Thyroid gland (tissue), 4 donors: ENCODE results near the gene LRP1. TPM values are rescaled to one million over a fixed set of nuclear protein-coding genes. Genes with fewer than 3 reads are reported as not detected.

ENCODE experiments used
- DNase-seq, 2 donors: peaks; one replicate each; pipeline ENCODE4 v3.0.0-alpha.2; 2019
- H3K27ac ChIP-seq, 3 donors: fragments of 200-600 bp; sonication (generic); 1 replicate in 2 of 3; 2 replicates in 1 of 3; pipeline ENCODE4 v1.5.1; 2016 to 2019; ENCODE audit warnings: mild to moderate bottlenecking in 1 of 3, moderate library complexity in 1 of 3
- H3K27me3 ChIP-seq: fragments of 200-600 bp; sonication (generic); one replicate; pipeline ENCODE4 v1.5.1; 2019
- H3K36me3 ChIP-seq, 2 donors: fragments of 200-600 bp; sonication (generic); one replicate each; pipeline ENCODE4 v1.5.1; 2016 to 2019
- H3K4me1 ChIP-seq, 2 donors: fragments of 200-600 bp; sonication (generic); one replicate each; pipeline ENCODE4 v1.5.1; 2017 to 2019
- H3K4me3 ChIP-seq, 3 donors: fragments of 200-600 bp; sonication (generic); replicated peaks in 1 of 3; 1 replicate in 2 of 3; 2 replicates in 1 of 3; pipeline ENCODE4 v1.5.1; 2016; ENCODE audit warnings: mild to moderate bottlenecking in 1 of 3
- H3K9me3 ChIP-seq: fragments of 200-600 bp; sonication (generic); one replicate; pipeline ENCODE4 v1.5.1; 2017
- POLR2A ChIP-seq, 2 donors: fragments of 450-650 bp; IDR thresholded peaks; one replicate each; pipeline ENCODE4 v1.6.1; 2017; ENCODE audit warnings: antibody characterized with exemption in 2 of 2, mild to moderate bottlenecking in 2 of 2, moderate library complexity in 1 of 2
- WGBS, 2 donors: methylation state at CpG; one replicate each; pipeline ENCODE4 v1.1.5; 2017; 5-methylcytosine and 5-hydroxymethylcytosine counted together
- intact Hi-C: fragments of 100-400 bp; cut with DNase I; formaldehyde crosslinking; loops from one replicate; pipeline ENCODE4 v1.15.1; 2023
- total RNA-seq, 4 donors: library from RNA; depleted of rRNA; stranded (reverse); fragments of >200 nt; gene quantifications; one replicate each; pipeline ENCODE4 v1.2.3, GENCODE V29; 2016
- TF ChIP-seq, protein P1 (sequence below), 6 experiments: fragments of 200-600 bp in 3 of 6; fragments of 450-650 bp in 3 of 6; sonication (generic) in 3 of 6; IDR thresholded peaks; one replicate each; pipeline ENCODE4 v1.5.1; 2016 to 2019; ENCODE audit warnings: antibody characterized with exemption in 6 of 6, mild to moderate bottlenecking in 2 of 6, inconsistent platforms in 1 of 6, moderate library complexity in 1 of 6

LRP1 gene
- total RNA-seq, 4 donors from 2014 or later, result 98.5 to 161 (median 118) TPM

DNA sequence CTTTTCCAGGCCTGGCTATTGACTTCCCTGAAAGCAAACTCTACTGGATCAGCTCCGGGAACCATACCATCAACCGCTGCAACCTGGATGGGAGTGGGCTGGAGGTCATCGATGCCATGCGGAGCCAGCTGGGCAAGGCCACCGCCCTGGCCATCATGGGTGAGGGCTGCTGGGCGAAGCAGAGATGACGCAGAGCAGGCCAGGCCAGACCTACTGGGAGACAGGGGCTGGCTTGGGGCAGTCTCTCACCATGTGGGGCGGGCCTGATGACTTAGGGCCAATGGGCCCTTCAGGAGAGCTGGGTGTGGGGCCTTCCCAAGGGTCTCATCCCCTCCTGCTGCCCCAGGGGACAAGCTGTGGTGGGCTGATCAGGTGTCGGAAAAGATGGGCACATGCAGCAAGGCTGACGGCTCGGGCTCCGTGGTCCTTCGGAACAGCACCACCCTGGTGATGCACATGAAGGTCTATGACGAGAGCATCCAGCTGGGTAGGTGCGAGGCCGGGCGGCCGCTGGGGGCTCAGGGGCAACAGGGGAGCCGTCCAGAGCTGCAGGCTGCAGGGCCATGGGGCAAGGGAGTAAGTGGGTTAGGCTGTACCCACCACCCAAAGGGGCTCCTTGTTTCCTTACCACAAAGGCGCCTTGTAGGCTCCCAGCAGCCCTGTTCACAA is 52.2 kb downstream of the LRP1 start:
- no peak for DNase-seq
- Histone ChIP-seq H3K4me3 (no peak overlapping the region), H3K27ac (no peak overlapping the region), H3K27me3 (no peaks in the 10 kb centered on the region), H3K36me3 (peaks cover 22 to 36% of the 10 kb centered on the region in 2 donors), H3K9me3 (no peaks in the 10 kb centered on the region), H3K4me1 (no peaks in the 10 kb centered on the region)
- intact Hi-C loops, result loop anchor here (5.0 kb wide), 1 partner anchor 103 kb away; the partner anchor contains the start of gene NEMP1
- no peak for TF ChIP-seq POLR2A (IDR thresholded peaks at IDR 0.05)
- TF ChIP-seq, protein P1, sequence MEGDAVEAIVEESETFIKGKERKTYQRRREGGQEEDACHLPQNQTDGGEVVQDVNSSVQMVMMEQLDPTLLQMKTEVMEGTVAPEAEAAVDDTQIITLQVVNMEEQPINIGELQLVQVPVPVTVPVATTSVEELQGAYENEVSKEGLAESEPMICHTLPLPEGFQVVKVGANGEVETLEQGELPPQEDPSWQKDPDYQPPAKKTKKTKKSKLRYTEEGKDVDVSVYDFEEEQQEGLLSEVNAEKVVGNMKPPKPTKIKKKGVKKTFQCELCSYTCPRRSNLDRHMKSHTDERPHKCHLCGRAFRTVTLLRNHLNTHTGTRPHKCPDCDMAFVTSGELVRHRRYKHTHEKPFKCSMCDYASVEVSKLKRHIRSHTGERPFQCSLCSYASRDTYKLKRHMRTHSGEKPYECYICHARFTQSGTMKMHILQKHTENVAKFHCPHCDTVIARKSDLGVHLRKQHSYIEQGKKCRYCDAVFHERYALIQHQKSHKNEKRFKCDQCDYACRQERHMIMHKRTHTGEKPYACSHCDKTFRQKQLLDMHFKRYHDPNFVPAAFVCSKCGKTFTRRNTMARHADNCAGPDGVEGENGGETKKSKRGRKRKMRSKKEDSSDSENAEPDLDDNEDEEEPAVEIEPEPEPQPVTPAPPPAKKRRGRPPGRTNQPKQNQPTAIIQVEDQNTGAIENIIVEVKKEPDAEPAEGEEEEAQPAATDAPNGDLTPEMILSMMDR (IDR thresholded peaks at IDR 0.05), result no peak
- 91 to 95% methylated on average over 19 to 20 of the region's 20 CpGs for WGBS, 2 donors

DNA sequence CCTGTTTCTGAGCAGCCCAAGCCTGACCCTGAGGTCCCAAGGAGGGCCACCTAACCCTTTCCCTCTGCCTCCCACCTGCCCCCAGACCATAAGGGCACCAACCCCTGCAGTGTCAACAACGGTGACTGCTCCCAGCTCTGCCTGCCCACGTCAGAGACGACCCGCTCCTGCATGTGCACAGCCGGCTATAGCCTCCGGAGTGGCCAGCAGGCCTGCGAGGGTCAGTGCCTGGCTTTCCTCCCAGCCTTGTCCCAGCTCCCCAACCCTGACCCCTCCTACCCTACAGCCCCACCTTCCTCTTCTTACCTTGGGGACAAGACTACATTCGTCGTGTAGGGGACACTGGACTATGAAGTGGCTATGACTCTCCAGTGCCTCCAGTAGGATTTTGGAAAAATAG is 52.8 kb downstream of the LRP1 start:
- no peak for DNase-seq
- WGBS, 2 donors, result 70 to 93% methylated on average over 5 of the region's 9 CpGs
- Histone ChIP-seq H3K4me3 (no peak overlapping the region), H3K36me3 (peaks cover 29 to 43% of the 10 kb centered on the region in 2 donors), H3K27me3 (no peaks in the 10 kb centered on the region), H3K27ac (no peak overlapping the region), H3K4me1 (no peaks in the 10 kb centered on the region), H3K9me3 (no peaks in the 10 kb centered on the region)
- no peak for TF ChIP-seq POLR2A (IDR thresholded peaks at IDR 0.05)
- intact Hi-C loops, result loop anchor here (5.0 kb wide), 1 partner anchor 104 kb away; the partner anchor contains the start of gene NEMP1

GRCh38 chr12:57181561-57182155 is 53.4 kb downstream of the LRP1 start:
- no peak for DNase-seq
- H3K9me3 ChIP-seq, result no peaks in the 10 kb centered on the region
- no peaks in the 10 kb centered on the region for H3K27me3 ChIP-seq
- intact Hi-C loops, result loop anchor here (2.0 to 5.0 kb wide), 2 partner anchors 57 to 104 kb away; partner anchors contain the start of gene NEMP1
- H3K36me3 ChIP-seq, result peaks cover 28 to 48% of the 10 kb centered on the region in 2 donors
- H3K4me1 ChIP-seq, result no peaks in the 10 kb centered on the region
- no peak overlapping the region for H3K4me3 ChIP-seq
- TF ChIP-seq, protein P1 (IDR thresholded peaks at IDR 0.05), result no peak
- TF ChIP-seq POLR2A (IDR thresholded peaks at IDR 0.05), result no peak
- WGBS, 2 donors, result 73 to 82% methylated on average over 5 of the region's 5 CpGs
- no peak overlapping the region for H3K27ac ChIP-seq

- 64 to 67% methylated on average over 13 of the region's 13 CpGs for WGBS, 2 donors
- intact Hi-C loops, result loop anchor here (2.0 to 5.0 kb wide), 2 partner anchors 58 to 106 kb away; partner anchors contain the start of gene NEMP1
- no peak for TF ChIP-seq POLR2A (IDR thresholded peaks at IDR 0.05)
- TF ChIP-seq, protein P1 (IDR thresholded peaks at IDR 0.05), result peak; percentile 60 to 92 (median 84)
- H3K9me3 ChIP-seq, result no peaks in the 10 kb centered on the region
- H3K36me3 ChIP-seq, result peaks cover 28 to 52% of the 10 kb centered on the region in 2 donors
- H3K27ac ChIP-seq, result no peak overlapping the region
- H3K27me3 ChIP-seq, result no peaks in the 10 kb centered on the region
- no peak overlapping the region for H3K4me3 ChIP-seq
- no peaks in the 10 kb centered on the region for H3K4me1 ChIP-seq
- DNase-seq, result peak; percentile 74 to 78
These were observed 54.8 kb downstream of the LRP1 start for GRCh38 chr12:57182918-57183575.

- H3K36me3 ChIP-seq, result peaks cover 21 to 42% of the 10 kb centered on the region in 2 donors
These were observed 55.8 kb downstream of the LRP1 start for GRCh38 chr12:57183939-57184725.

More at GRCh38 chr12:57183939-57184725, 55.8 kb downstream of the LRP1 start:
- Histone ChIP-seq H3K27ac (no peak overlapping the region), H3K9me3 (no peaks in the 10 kb centered on the region), H3K4me1 (no peaks in the 10 kb centered on the region), H3K27me3 (no peaks in the 10 kb centered on the region), H3K4me3 (no peak overlapping the region)
- WGBS, 2 donors, result 95 to 96% methylated on average over 4 to 22 of the region's 22 CpGs
- intact Hi-C loops, result loop anchor here (2.0 to 5.0 kb wide), 2 partner anchors 59 to 107 kb away; partner anchors contain the start of gene NEMP1
- TF ChIP-seq, protein P1 (IDR thresholded peaks at IDR 0.05), result no peak
- no peak for TF ChIP-seq POLR2A (IDR thresholded peaks at IDR 0.05)
- DNase-seq, result no peak
